GM23338 (cell line): Measurements from ENCODE around the gene SPDL1. TPM values are rescaled to one million over a fixed set of nuclear protein-coding genes. Genes with fewer than 3 reads are reported as not detected.

Source experiments
- ATAC-seq: fragments of 200-7000 bp; cut with Tn5 transposase; 3 replicates; pipeline ENCODE4 v1.9.1; 2020
- DNase-seq: peaks from one replicate; pipeline ENCODE4 v3.0.0-alpha.2; 2015; ENCODE audit warnings: low spot score
- H2AFZ ChIP-seq: fragments of 200-600 bp; sonication (generic); 2 replicates; pipeline ENCODE4 v1.8.0; 2016; ENCODE audit warnings: antibody characterized with exemption, mild to moderate bottlenecking, moderate library complexity
- H3F3A ChIP-seq: fragments of 200-600 bp; sonication (generic); replicated peaks from 2 replicates; pipeline ENCODE4 v1.8.0; 2017; ENCODE audit warnings: antibody characterized with exemption, mixed run types, low read depth
- H3K27ac ChIP-seq: fragments of 200-600 bp; sonication (generic); 2 replicates; pipeline ENCODE4 v1.6.1; 2016; ENCODE audit warnings: low read depth
- H3K27me3 ChIP-seq: fragments of 200-600 bp; sonication (generic); 2 replicates; pipeline ENCODE4 v1.8.0; 2016; ENCODE audit warnings: mild to moderate bottlenecking, mixed run types, moderate library complexity; ENCODE audit not compliant: insufficient read depth
- H3K36me3 ChIP-seq: fragments of 200-600 bp; sonication (generic); 2 replicates; pipeline ENCODE4 v1.8.0; 2016; ENCODE audit warnings: mild to moderate bottlenecking; ENCODE audit not compliant: insufficient read depth
- H3K4me1 ChIP-seq: fragments of 200-600 bp; sonication (generic); 2 replicates; pipeline ENCODE4 v1.8.0; 2016; ENCODE audit warnings: mild to moderate bottlenecking, moderate library complexity; ENCODE audit not compliant: insufficient read depth
- H3K4me2 ChIP-seq: fragments of 200-600 bp; sonication (generic); 2 replicates; pipeline ENCODE4 v1.7.1; 2017; ENCODE audit warnings: mixed run types
- H3K4me3 ChIP-seq: fragments of 200-600 bp; sonication (generic); 2 replicates; pipeline ENCODE4 v1.6.1; 2016; ENCODE audit warnings: mixed run types
- H3K79me2 ChIP-seq: fragments of 200-600 bp; sonication (generic); replicated peaks from 2 replicates; pipeline ENCODE4 v1.8.0; 2017; ENCODE audit warnings: mild to moderate bottlenecking; ENCODE audit not compliant: insufficient read depth
- H3K9me2 ChIP-seq: fragments of 200-600 bp; sonication (generic); 2 replicates; pipeline ENCODE4 v1.8.0; 2017; ENCODE audit not compliant: insufficient read depth
- H4K20me1 ChIP-seq: fragments of 200-600 bp; sonication (generic); replicated peaks from 2 replicates; pipeline ENCODE4 v1.8.0; 2017; ENCODE audit warnings: mild to moderate bottlenecking; ENCODE audit not compliant: insufficient read depth
- H3K27ac Mint-ChIP-seq: 2 replicates; pipeline ENCODE4 v1.8.0; 2020; ENCODE audit warnings: inconsistent platforms, mild to moderate bottlenecking, moderate library complexity, mixed read lengths
- H3K27me3 Mint-ChIP-seq: 3 replicates; pipeline ENCODE4 v1.8.0; 2022; ENCODE audit warnings: low read depth, mild to moderate bottlenecking, moderate library complexity, mixed read lengths, inconsistent platforms; ENCODE audit not compliant: insufficient read depth, poor library complexity
- H3K36me3 Mint-ChIP-seq: 3 replicates; pipeline ENCODE4 v1.8.0; 2021; ENCODE audit warnings: low read depth, mild to moderate bottlenecking, inconsistent platforms, moderate library complexity, mixed read lengths
- H3K4me1 Mint-ChIP-seq: 3 replicates; pipeline ENCODE4 v1.8.0; 2020; ENCODE audit warnings: mild to moderate bottlenecking, inconsistent platforms, mixed read lengths
- H3K4me3 Mint-ChIP-seq: 3 replicates; pipeline ENCODE4 v1.8.0; 2021; ENCODE audit warnings: moderate library complexity, mild to moderate bottlenecking, inconsistent platforms, mixed read lengths
- H3K9me3 Mint-ChIP-seq: 3 replicates; pipeline ENCODE4 v1.8.0; 2020; ENCODE audit warnings: moderate library complexity, mild to moderate bottlenecking, inconsistent platforms, mixed read lengths
- CTCF ChIP-seq, 2 experiments: fragments of 200-600 bp in 1 of 2; sonication (generic) in 1 of 2; conservative IDR thresholded peaks; 2 replicates each; pipeline versions ENCODE4 v1.5.1 to v1.6.1; 2016 to 2017; ENCODE audit warnings: antibody characterized with exemption in 2 of 2, low read depth in 2 of 2, mild to moderate bottlenecking in 2 of 2, moderate library complexity in 1 of 2
- ETS1 ChIP-seq: IDR thresholded peaks from 2 replicates; pipeline ENCODE4 v1.6.1; 2016; ENCODE audit warnings: antibody characterized with exemption
- EZH2 ChIP-seq: fragments of 200-600 bp; sonication (generic); IDR thresholded peaks from one replicate; pipeline ENCODE4 v1.8.0; 2017; ENCODE audit warnings: antibody characterized with exemption, mild to moderate bottlenecking, low read depth; ENCODE audit not compliant: unreplicated experiment
- JUNB ChIP-seq: IDR thresholded peaks from one replicate; pipeline ENCODE4 v1.6.1; 2016; ENCODE audit warnings: antibody characterized with exemption; ENCODE audit not compliant: unreplicated experiment
- NANOG ChIP-seq: IDR thresholded peaks from 2 replicates; pipeline ENCODE4 v1.6.1; 2016; ENCODE audit warnings: antibody characterized with exemption, borderline replicate concordance
- POLR2AphosphoS5 ChIP-seq: IDR thresholded peaks from 2 replicates; pipeline ENCODE4 v1.6.1; 2016; ENCODE audit warnings: antibody characterized with exemption, low read depth
- ZNF462 ChIP-seq: fragments of 250-450 bp; sonication (Bioruptor Pico); IDR thresholded peaks from 2 replicates; pipeline ENCODE4 v1.5.0; 2020; ENCODE audit warnings: mild to moderate bottlenecking, moderate library complexity
- polyA plus RNA-seq: library from polyadenylated mRNA; unstranded; fragments of >200 nt; fragmentation: Nextera tagmentation; extraction: Ambion mirVana; gene quantifications from 2 replicates; pipeline ENCODE4 v1.2.1, GENCODE V29; 2016
- total RNA-seq: library from RNA; depleted of rRNA; stranded (reverse); fragments of >200 nt; shearing (Covaris generic); gene quantifications from 2 replicates; pipeline ENCODE4 v1.2.3, GENCODE V29; 2014

SPDL1 gene
- total and polyA plus RNA-seq, 2 experiments from 2014 or later, result 76.9 to 79.6 TPM

- no peak overlapping the region for H3K4me3 ChIP-seq
- no peak overlapping the region for H3K27ac ChIP-seq
- H3K79me2 ChIP-seq, result no peaks in the 10 kb centered on the region
- H3K9me2 ChIP-seq, result no peaks in the 10 kb centered on the region
- peaks cover 82% of the 10 kb centered on the region for H3K36me3 ChIP-seq
- ATAC-seq (no peak), DNase-seq (no peak)
- no peaks in the 10 kb centered on the region for H3F3A ChIP-seq
- TF ChIP-seq ETS1 (no peak), NANOG (no peak), EZH2 (no peak), ZNF462 (no peak), CTCF (conservative IDR thresholded peaks at IDR 0.05; ENCODE audit: low read depth in 2 of 2) (0 out of 4 replicates have a peak, but pooled peaks of 1 of the 2 experiments have one; percentile 9), POLR2AphosphoS5 (no peak), JUNB (no peak)
- no peak overlapping the region for H3K4me2 ChIP-seq
- Mint-ChIP-seq H3K36me3 (peaks cover 83% of the 10 kb centered on the region), H3K27ac (no peak overlapping the region), H3K4me3 (no peak overlapping the region), H3K4me1 (no peaks in the 10 kb centered on the region), H3K27me3 (no peaks in the 10 kb centered on the region), H3K9me3 (no peaks in the 10 kb centered on the region)
- no peaks in the 10 kb centered on the region for H3K4me1 ChIP-seq
- 0 out of 2 replicates have a peak, but pooled peaks cover 2% of the 10 kb centered on the region for H4K20me1 ChIP-seq
- H2AFZ ChIP-seq, result no peak overlapping the region
- no peaks in the 10 kb centered on the region for H3K27me3 ChIP-seq
Measured at GRCh38 chr5:169599451-169599850, 15.9 kb downstream of the SPDL1 start.
